HepG2 (cell line): ENCODE measurements around the gene ARMC3.

Experiments
- CTCF ChIP-seq: sonication (generic); formaldehyde crosslinking; IDR thresholded peaks from 2 replicates; pipeline ENCODE4 v1.5.0; 2020; ENCODE audit warnings: mild to moderate bottlenecking, missing genetic modification reagents, moderate library complexity
- GATAD1 ChIP-seq: IDR thresholded peaks from 2 replicates; pipeline ENCODE4 v1.6.1; 2016; ENCODE audit warnings: missing genetic modification reagents, missing compliant biosample characterization
- KDM5A ChIP-seq: fragments of 200-600 bp; sonication (generic); IDR thresholded peaks from 2 replicates; pipeline ENCODE4 v1.7.0; 2018; ENCODE audit warnings: antibody characterized with exemption, mild to moderate bottlenecking, low read length, borderline replicate concordance
- RAD21 ChIP-seq: fragments of 450-650 bp; formaldehyde crosslinking; IDR thresholded peaks from 2 replicates; pipeline ENCODE4 v1.5.0; 2020; ENCODE audit warnings: mild to moderate bottlenecking
- SIN3A ChIP-seq: IDR thresholded peaks from 2 replicates; pipeline ENCODE4 v1.6.1; 2011; ENCODE audit warnings: low read depth, mild to moderate bottlenecking, control low read depth, low read length, borderline replicate concordance
- THAP7 ChIP-seq: sonication (generic); formaldehyde crosslinking; IDR thresholded peaks from 2 replicates; pipeline ENCODE4 v1.8.1; 2023; ENCODE audit warnings: mild to moderate bottlenecking, missing genetic modification reagents
- ZNF792 ChIP-seq: IDR thresholded peaks from 2 replicates; pipeline ENCODE4 v1.6.1; 2016

- no peak for TF ChIP-seq CTCF
- TF ChIP-seq SIN3A: no peak
- TF ChIP-seq RAD21 (CRISPR knock-in tag): no peak
- TF ChIP-seq GATAD1 (CRISPR knock-in tag): no peak
- no peak for TF ChIP-seq THAP7
- TF ChIP-seq KDM5A: no peak
- no peak for TF ChIP-seq ZNF792 (CRISPR knock-in tag)
Measured at GRCh38 chr10:22897371-22897770, 30.5 kb upstream of the ARMC3 start.
